HFF-Myc (cell line): ENCODE results near the gene PRPF31.

Experiments
- DNase-seq: peaks from one replicate; pipeline ENCODE4 v3.0.0-alpha.2; 2011; ENCODE audit warnings: low read depth; ENCODE audit errors: extremely low read depth
- H3K4me3 ChIP-seq: replicated peaks from 2 replicates; pipeline ENCODE4 v1.5.1; 2011; ENCODE audit warnings: low read depth, mild to moderate bottlenecking, control low read depth, low read length
- CTCF ChIP-seq: IDR thresholded peaks from 2 replicates; pipeline ENCODE4 v1.5.1; 2012; ENCODE audit warnings: mild to moderate bottlenecking, low read depth, low read length, control low read depth; ENCODE audit errors: missing control alignments

PRPF31 gene

GRCh38 chr19:54100561-54100960, 15.0 kb upstream of the PRPF31 start, which contains the start of gene OSCAR:
TSS of gene OSCAR (minus strand) at chr19:54100803. CDS start at chr19:54100792, 11 bp downstream.
- no peak within 1 kb of the TSS for H3K4me3 ChIP-seq
- no peak for DNase-seq
- no peak for TF ChIP-seq CTCF

GRCh38 chr19:54102421-54103169, 13.0 kb upstream of the PRPF31 start, which contains the start of gene NDUFA3:
TSS of gene NDUFA3 (plus strand) at chr19:54102855. CDS start at chr19:54102879, 24 bp downstream.
- no peak for TF ChIP-seq CTCF
- peak; percentile 96 for DNase-seq
- peak within 1 kb of the TSS; percentile 99 for H3K4me3 ChIP-seq

- no peak overlapping the region for H3K4me3 ChIP-seq
- TF ChIP-seq CTCF, result no peak
- no peak for DNase-seq
Measured at GRCh38 chr19:54104998-54105715, 10.4 kb upstream of the PRPF31 start.

GRCh38 chr19:54105796-54106195, 9.8 kb upstream of the PRPF31 start:
- H3K4me3 ChIP-seq, result no peak overlapping the region
- TF ChIP-seq CTCF, result no peak
- DNase-seq, result no peak

- no peak for TF ChIP-seq CTCF
- DNase-seq, result no peak
- H3K4me3 ChIP-seq, result no peak overlapping the region
Measured at GRCh38 chr19:54106716-54107115, 8.8 kb upstream of the PRPF31 start.

- no peak overlapping the region for H3K4me3 ChIP-seq
- TF ChIP-seq CTCF, result no peak
- DNase-seq, result no peak
Measured at GRCh38 chr19:54107876-54108490, 7.6 kb upstream of the PRPF31 start.
